Smooth muscle cell (in vitro differentiated cells): ENCODE data around the gene STAMBPL1. TPM values are rescaled to one million over a fixed set of nuclear protein-coding genes. Genes with fewer than 3 reads are reported as not detected.

Experiments
- DNase-seq: peaks from one replicate; lab custom pipeline; 2025; ENCODE audit not compliant: unreplicated experiment; lab: John Stamatoyannopoulos, UW
- H2AFZ ChIP-seq: fragments of 200-600 bp; sonication (generic); 2 replicates; pipeline ENCODE4 v1.6.0; 2016; ENCODE audit warnings: antibody characterized with exemption, low read depth, mild to moderate bottlenecking
- H3F3A ChIP-seq: fragments of 200-600 bp; sonication (generic); 2 replicates; pipeline ENCODE4 v1.6.0; 2017; ENCODE audit warnings: antibody characterized with exemption, low read depth
- H3K27ac ChIP-seq: fragments of 200-600 bp; sonication (generic); 2 replicates; pipeline ENCODE4 v1.5.1; 2016; ENCODE audit warnings: low read depth, mild to moderate bottlenecking
- H3K27me3 ChIP-seq: fragments of 200-600 bp; sonication (generic); 2 replicates; pipeline ENCODE4 v1.6.1; 2016; ENCODE audit warnings: low read depth, mild to moderate bottlenecking
- H3K36me3 ChIP-seq: fragments of 200-600 bp; sonication (generic); 2 replicates; pipeline ENCODE4 v1.5.1; 2016; ENCODE audit warnings: low read depth
- H3K4me1 ChIP-seq: fragments of 200-600 bp; sonication (generic); 2 replicates; pipeline ENCODE4 v1.5.1; 2016; ENCODE audit warnings: low read depth
- H3K4me2 ChIP-seq: fragments of 200-600 bp; sonication (generic); 2 replicates; pipeline ENCODE4 v1.6.0; 2016; ENCODE audit warnings: mild to moderate bottlenecking
- H3K4me3 ChIP-seq: fragments of 200-600 bp; sonication (generic); 2 replicates; pipeline ENCODE4 v1.5.1; 2016; ENCODE audit warnings: mild to moderate bottlenecking
- H3K79me2 ChIP-seq: fragments of 200-600 bp; sonication (generic); 2 replicates; pipeline ENCODE4 v1.6.0; 2016; ENCODE audit warnings: low read depth, mild to moderate bottlenecking
- H3K9ac ChIP-seq: fragments of 200-600 bp; sonication (generic); 2 replicates; pipeline ENCODE4 v1.6.0; 2016; ENCODE audit warnings: low read depth
- H3K9me3 ChIP-seq: fragments of 200-600 bp; sonication (generic); replicated peaks from 2 replicates; pipeline ENCODE4 v1.5.1; 2016; ENCODE audit warnings: low read depth
- H4K20me1 ChIP-seq: fragments of 200-600 bp; sonication (generic); 2 replicates; pipeline ENCODE4 v1.6.0; 2016; ENCODE audit warnings: low read depth
- WGBS: methylation state at CpG from one replicate; pipeline ENCODE4 v1.1.7; 2016; ENCODE audit warnings: low lambda C conversion rate; 5-methylcytosine and 5-hydroxymethylcytosine counted together
- polyA plus RNA-seq: library from polyadenylated mRNA; unstranded; fragments of >200 nt; fragmentation: Nextera tagmentation; extraction: Ambion mirVana; gene quantifications from 2 replicates; pipeline ENCODE4 v1.2.1, GENCODE V29; 2016
- total RNA-seq: library from RNA; depleted of rRNA; stranded (reverse); fragments of >200 nt; gene quantifications from 2 replicates; pipeline ENCODE4 v1.2.3, GENCODE V29; 2014
- TF ChIP-seq, protein P1 (sequence below): fragments of 200-600 bp; sonication (generic); IDR thresholded peaks from 2 replicates; pipeline ENCODE4 v1.5.1; 2017; ENCODE audit warnings: borderline replicate concordance, mild to moderate bottlenecking, antibody characterized with exemption; ENCODE audit not compliant: insufficient read depth, poor library complexity, severe bottlenecking

The STAMBPL1 gene
- total and polyA plus RNA-seq, 2 experiments from 2014 or later, result 0.49 to 1.2 TPM

- DNase-seq, result no peak
- Histone ChIP-seq H3K4me2 (no peak overlapping the region), H3K9ac (no peak overlapping the region), H2AFZ (no peak overlapping the region), H4K20me1 (no peaks in the 10 kb centered on the region), H3K27ac (no peak overlapping the region), H3K4me1 (no peaks in the 10 kb centered on the region), H3K36me3 (no peaks in the 10 kb centered on the region), H3K27me3 (peaks cover 9% of the 10 kb centered on the region), H3F3A (no peaks in the 10 kb centered on the region), H3K4me3 (no peak overlapping the region), H3K79me2 (no peaks in the 10 kb centered on the region), H3K9me3 (no peaks in the 10 kb centered on the region)
- TF ChIP-seq, protein P1, sequence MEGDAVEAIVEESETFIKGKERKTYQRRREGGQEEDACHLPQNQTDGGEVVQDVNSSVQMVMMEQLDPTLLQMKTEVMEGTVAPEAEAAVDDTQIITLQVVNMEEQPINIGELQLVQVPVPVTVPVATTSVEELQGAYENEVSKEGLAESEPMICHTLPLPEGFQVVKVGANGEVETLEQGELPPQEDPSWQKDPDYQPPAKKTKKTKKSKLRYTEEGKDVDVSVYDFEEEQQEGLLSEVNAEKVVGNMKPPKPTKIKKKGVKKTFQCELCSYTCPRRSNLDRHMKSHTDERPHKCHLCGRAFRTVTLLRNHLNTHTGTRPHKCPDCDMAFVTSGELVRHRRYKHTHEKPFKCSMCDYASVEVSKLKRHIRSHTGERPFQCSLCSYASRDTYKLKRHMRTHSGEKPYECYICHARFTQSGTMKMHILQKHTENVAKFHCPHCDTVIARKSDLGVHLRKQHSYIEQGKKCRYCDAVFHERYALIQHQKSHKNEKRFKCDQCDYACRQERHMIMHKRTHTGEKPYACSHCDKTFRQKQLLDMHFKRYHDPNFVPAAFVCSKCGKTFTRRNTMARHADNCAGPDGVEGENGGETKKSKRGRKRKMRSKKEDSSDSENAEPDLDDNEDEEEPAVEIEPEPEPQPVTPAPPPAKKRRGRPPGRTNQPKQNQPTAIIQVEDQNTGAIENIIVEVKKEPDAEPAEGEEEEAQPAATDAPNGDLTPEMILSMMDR, result no peak
- 88% methylated on average over 1 of the region's 1 CpG for WGBS
Observed at GRCh38 chr10:88906921-88907320, 26.9 kb downstream of the STAMBPL1 start.

DNA sequence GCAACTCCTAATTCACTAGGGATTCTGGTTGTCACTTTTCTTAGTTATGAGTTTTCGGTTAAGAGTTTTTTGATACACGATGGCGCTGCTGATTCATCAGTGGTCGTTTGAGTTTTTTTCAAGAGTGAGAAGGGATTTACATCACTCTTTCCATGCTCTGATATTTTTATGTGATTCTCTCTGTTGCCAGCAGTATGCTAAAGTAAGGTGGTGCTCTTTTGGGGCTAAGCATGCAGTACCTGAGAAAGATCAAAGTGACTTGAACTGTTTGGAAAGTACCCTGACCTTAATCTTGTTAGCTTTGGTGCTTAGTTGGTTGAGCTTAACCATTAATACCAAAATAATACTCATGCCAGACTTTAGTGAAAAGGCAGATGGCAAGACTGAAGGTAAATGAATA lies 28.1 kb downstream of the STAMBPL1 start:
- H3K9me3 ChIP-seq, result no peaks in the 10 kb centered on the region
- no peaks in the 10 kb centered on the region for H3K4me1 ChIP-seq
- no peak for DNase-seq
- H4K20me1 ChIP-seq, result no peaks in the 10 kb centered on the region
- peaks cover 9% of the 10 kb centered on the region for H3K27me3 ChIP-seq
- no peak overlapping the region for H2AFZ ChIP-seq
- TF ChIP-seq, protein P1, result no peak
- 74% methylated on average over 4 of the region's 4 CpGs for WGBS
- no peak overlapping the region for H3K4me2 ChIP-seq
- no peak overlapping the region for H3K4me3 ChIP-seq
- H3F3A ChIP-seq, result no peaks in the 10 kb centered on the region
- no peak overlapping the region for H3K9ac ChIP-seq
- no peaks in the 10 kb centered on the region for H3K79me2 ChIP-seq
- no peaks in the 10 kb centered on the region for H3K36me3 ChIP-seq
- H3K27ac ChIP-seq, result no peak overlapping the region

- peaks cover 9% of the 10 kb centered on the region for H3K27me3 ChIP-seq
- DNase-seq, result no peak
- H3K9me3 ChIP-seq, result no peaks in the 10 kb centered on the region
- H3K27ac ChIP-seq, result no peak overlapping the region
- H4K20me1 ChIP-seq, result no peaks in the 10 kb centered on the region
- H3F3A ChIP-seq, result no peaks in the 10 kb centered on the region
- H3K4me3 ChIP-seq, result no peak overlapping the region
- H3K9ac ChIP-seq, result no peak overlapping the region
- H2AFZ ChIP-seq, result no peak overlapping the region
- H3K79me2 ChIP-seq, result no peaks in the 10 kb centered on the region
- H3K4me2 ChIP-seq, result no peak overlapping the region
- TF ChIP-seq, protein P1, result no peak
- WGBS, result 97% methylated on average over 1 of the region's 1 CpG
- no peaks in the 10 kb centered on the region for H3K36me3 ChIP-seq
- H3K4me1 ChIP-seq, result no peaks in the 10 kb centered on the region
Observed at GRCh38 chr10:88911116-88911515, 31.1 kb downstream of the STAMBPL1 start.

- H2AFZ ChIP-seq, result no peak overlapping the region
- DNase-seq, result no peak
- peaks cover 9% of the 10 kb centered on the region for H3K27me3 ChIP-seq
- H3F3A ChIP-seq, result no peaks in the 10 kb centered on the region
- no peak overlapping the region for H3K27ac ChIP-seq
- TF ChIP-seq, protein P1, result no peak
- H3K36me3 ChIP-seq, result no peaks in the 10 kb centered on the region
- H3K4me2 ChIP-seq, result no peak overlapping the region
- H3K9ac ChIP-seq, result no peak overlapping the region
- no peaks in the 10 kb centered on the region for H4K20me1 ChIP-seq
- no peaks in the 10 kb centered on the region for H3K79me2 ChIP-seq
- no peaks in the 10 kb centered on the region for H3K4me1 ChIP-seq
- H3K4me3 ChIP-seq, result no peak overlapping the region
- WGBS, result 80% methylated on average over 3 of the region's 3 CpGs
- H3K9me3 ChIP-seq, result no peaks in the 10 kb centered on the region
Observed at GRCh38 chr10:88911851-88912250, 31.8 kb downstream of the STAMBPL1 start.
